LNCaP clone FGC (cell line): ENCODE results near the gene BOC.

Experiments used
- DNase-seq: peaks from one replicate; pipeline ENCODE4 v3.0.0-alpha.2; 2011; ENCODE audit warnings: low read depth
- H3K4me3 ChIP-seq: 2 replicates; pipeline ENCODE4 v1.5.1; 2011; ENCODE audit warnings: mild to moderate bottlenecking, low read depth, low read length, control low read depth
- TF ChIP-seq, protein P1 (sequence below): IDR thresholded peaks from 2 replicates; pipeline ENCODE4 v1.5.1; 2012; ENCODE audit warnings: mild to moderate bottlenecking; ENCODE audit not compliant: control insufficient read depth, insufficient read depth; ENCODE audit errors: extremely low read depth

The BOC gene

DNA sequence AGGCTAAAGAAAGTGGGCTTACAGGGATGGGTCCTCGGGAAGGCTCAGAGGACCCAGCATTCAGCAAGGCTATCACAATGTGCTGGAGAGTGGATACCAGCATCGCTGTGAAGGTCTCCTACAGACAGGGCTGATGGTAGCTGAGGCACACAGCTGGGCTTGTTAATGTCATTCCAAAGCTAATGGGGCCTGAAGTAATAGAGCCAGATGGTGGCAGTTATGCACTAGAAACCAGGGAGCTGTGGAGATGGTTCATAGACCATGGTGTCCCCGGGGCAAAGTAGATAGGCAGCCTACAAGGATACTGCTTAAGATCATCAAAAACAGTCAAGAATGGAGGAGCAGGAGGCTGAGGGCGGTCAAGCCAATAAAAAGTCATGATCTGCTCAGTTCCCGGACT, 24.8 kb upstream of the BOC start:
- H3K4me3 ChIP-seq = no peak overlapping the region
- no peak for DNase-seq
- TF ChIP-seq, protein P1, sequence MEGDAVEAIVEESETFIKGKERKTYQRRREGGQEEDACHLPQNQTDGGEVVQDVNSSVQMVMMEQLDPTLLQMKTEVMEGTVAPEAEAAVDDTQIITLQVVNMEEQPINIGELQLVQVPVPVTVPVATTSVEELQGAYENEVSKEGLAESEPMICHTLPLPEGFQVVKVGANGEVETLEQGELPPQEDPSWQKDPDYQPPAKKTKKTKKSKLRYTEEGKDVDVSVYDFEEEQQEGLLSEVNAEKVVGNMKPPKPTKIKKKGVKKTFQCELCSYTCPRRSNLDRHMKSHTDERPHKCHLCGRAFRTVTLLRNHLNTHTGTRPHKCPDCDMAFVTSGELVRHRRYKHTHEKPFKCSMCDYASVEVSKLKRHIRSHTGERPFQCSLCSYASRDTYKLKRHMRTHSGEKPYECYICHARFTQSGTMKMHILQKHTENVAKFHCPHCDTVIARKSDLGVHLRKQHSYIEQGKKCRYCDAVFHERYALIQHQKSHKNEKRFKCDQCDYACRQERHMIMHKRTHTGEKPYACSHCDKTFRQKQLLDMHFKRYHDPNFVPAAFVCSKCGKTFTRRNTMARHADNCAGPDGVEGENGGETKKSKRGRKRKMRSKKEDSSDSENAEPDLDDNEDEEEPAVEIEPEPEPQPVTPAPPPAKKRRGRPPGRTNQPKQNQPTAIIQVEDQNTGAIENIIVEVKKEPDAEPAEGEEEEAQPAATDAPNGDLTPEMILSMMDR = no peak

DNA sequence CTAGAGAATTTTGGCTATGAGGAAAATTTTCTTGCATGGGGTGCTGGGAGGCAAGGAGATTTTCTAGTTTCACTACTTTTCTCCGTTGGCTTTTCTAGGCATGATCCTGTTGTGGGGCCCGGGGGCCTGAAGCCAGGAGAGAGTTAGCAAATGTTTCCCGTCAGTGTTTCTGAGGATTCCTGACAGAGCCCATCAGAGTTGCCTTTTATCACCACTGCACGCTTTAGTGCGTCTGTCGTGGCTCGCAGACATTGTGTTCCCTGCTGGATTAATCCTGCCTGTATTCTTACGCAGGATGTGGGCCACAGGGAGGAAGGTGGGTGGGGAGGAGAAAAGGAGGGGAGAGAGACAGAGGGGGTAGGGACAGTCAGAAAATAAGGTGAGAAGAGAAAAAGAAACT, 18.1 kb upstream of the BOC start:
- TF ChIP-seq, protein P1 = no peak
- no peak overlapping the region for H3K4me3 ChIP-seq
- no peak for DNase-seq

DNA sequence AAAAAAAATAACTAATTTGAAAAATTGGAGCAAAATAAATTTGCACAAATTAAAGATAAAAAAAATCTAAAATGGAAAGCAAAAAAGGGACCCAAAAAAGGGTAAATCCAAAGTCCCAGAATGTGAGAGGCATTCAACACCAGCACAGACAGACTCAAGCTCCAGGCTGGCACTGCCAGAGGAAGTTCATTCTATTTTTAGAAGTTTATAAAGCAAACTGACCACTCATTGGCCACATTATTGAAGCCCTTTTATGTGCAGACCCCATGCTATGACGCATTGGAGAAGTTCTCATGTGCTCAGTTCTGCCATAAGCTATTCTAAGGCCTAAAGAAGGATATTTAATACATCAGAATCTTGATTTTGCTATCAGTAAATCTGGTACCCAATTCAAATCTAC, 17.6 kb upstream of the BOC start:
- DNase-seq = no peak
- H3K4me3 ChIP-seq = no peak overlapping the region
- TF ChIP-seq, protein P1 = no peak

DNA sequence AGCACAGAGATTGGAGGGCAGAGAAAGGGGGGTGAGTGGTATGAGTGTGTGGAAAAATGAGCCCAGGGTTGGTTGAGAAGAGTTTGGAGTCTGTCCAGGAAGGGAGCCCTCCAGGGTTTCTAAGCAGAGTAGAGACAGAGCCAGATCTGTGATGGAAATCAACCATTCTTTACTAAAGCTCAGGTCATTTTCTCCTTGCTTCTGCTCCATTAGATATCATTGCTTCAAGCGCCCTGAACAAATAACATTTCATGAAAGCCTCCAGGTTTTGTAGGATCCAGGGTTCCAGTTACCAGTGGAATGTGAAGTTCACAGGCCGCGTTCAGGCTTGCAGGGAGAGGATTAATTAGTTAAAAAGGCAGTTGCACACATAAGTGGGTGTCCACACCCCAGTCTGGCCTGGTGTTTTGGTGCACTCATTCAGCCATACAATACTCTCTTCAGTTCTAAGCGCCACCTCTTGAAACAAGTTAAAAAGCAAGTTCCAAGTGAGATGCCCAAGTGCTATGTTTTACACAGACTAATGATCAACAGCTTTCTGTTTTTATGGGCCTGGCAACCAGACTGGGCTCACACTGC, 16.4 kb upstream of the BOC start:
- DNase-seq = no peak
- TF ChIP-seq, protein P1 = no peak
- H3K4me3 ChIP-seq = no peak overlapping the region

DNA sequence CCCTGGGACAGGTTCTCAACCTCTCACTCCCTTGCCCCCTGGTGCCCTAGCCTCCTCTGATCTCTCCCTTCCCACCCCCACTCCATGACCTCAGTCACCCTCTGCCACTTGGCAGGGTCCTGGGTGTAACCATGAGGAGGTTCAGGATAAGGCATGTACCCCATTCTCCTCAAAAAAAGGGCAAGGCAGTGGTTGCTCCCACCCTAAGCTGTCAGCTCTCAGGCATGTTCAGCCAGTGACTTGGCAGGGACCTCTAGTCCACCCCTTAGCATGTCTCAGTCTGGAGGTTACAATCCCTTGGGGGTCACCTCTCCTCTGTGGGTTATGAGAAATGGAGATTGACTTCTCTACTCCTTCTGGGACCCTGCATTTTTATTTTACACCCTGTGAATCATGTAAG, 11.0 kb upstream of the BOC start:
- TF ChIP-seq, protein P1 = no peak
- DNase-seq = no peak
- H3K4me3 ChIP-seq = no peak overlapping the region

DNA sequence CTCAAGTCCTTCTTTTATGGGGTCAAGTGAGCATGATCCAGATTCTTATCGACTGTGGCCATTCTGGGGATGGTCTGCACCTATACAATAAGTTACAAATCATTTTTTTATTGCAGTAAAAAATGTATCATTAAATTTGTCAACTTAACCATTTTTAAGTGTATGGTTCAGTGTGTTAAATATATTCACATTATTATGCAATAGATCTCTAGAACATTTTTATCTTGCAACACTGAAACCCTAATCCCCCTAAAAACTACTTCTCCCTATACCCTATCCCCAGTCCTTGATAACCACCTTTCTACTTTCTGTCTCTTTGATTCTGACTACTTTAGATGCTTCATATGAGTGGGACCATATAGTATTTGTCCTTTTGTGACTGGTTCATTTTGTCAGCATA, 10.4 kb upstream of the BOC start:
- no peak for DNase-seq

DNA sequence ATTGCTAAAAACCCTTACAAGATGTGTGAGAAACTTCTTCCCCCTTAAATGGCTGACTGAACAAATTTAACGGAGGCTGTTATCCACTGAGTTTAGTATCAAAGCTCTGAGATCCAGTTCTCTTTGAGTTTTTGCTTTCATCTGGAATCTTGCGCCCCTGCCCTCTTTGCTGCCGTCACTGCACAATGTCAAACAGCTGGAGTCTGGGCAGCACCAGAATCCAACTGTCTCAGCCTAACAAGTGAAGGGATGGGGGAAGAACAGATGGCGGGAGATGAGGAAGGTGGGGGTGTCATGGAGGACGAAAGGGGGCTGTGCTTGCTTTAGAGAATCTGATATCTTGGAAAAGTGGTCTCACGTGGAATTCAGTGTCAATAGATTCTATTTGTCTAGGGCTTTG, 7.0 kb upstream of the BOC start:
- DNase-seq = no peak
- TF ChIP-seq, protein P1 = no peak
- no peak overlapping the region for H3K4me3 ChIP-seq

More for the DNA sequence above, 10.4 kb upstream of the BOC start:
- no peak overlapping the region for H3K4me3 ChIP-seq
- TF ChIP-seq, protein P1 = no peak
